ENCODE data around the gene KIFAP3.
"Not testable (repeated sequence)": the region's sequence is repeated elsewhere in the genome, so short reads cannot be mapped to it uniquely, and the experiment has no call there.

The KIFAP3 gene

GRCh38 chr1:169874229-169874628 is 200.3 kb downstream of the KIFAP3 start:
- intact Hi-C loops (cut with DNase I; ENCODE audit: low total_unique reads): no loop called here
- Histone ChIP-seq H3K27ac (no peak overlapping the region), H3K4me3 (no peak overlapping the region), H3K4me1 (no peaks in the 10 kb centered on the region), H3K36me3 (peaks cover 70 to 89% (median 81%) of the 10 kb centered on the region in 3 donors), H3K27me3 (no peaks in the 10 kb centered on the region), H3K9me3 (no peaks in the 10 kb centered on the region)
- DNase-seq: no peak
- TF ChIP-seq CTCF (IDR thresholded peaks at IDR 0.05): no peak

- Histone ChIP-seq H3K9me3 (no peaks in the 10 kb centered on the region), H3K27me3 (no peaks in the 10 kb centered on the region), H3K4me3 (no peak overlapping the region), H3K36me3 (peaks cover 76 to 93% (median 87%) of the 10 kb centered on the region in 3 donors), H3K27ac (no peak overlapping the region), H3K4me1 (no peaks in the 10 kb centered on the region)
- DNase-seq: no peak
- intact Hi-C loops (cut with DNase I; ENCODE audit: low total_unique reads): no loop called here
- no peak for TF ChIP-seq CTCF (IDR thresholded peaks at IDR 0.05)
Measured at GRCh38 chr1:169873582-169874199, 200.8 kb downstream of the KIFAP3 start.

GRCh38 chr1:169872906-169873305 is 201.6 kb downstream of the KIFAP3 start:
- intact Hi-C loops (cut with DNase I; ENCODE audit: low total_unique reads): no loop called here
- H3K27ac ChIP-seq: no peak overlapping the region
- H3K36me3 ChIP-seq: peaks cover 83 to 94% (median 94%) of the 10 kb centered on the region in 3 donors
- H3K4me1 ChIP-seq: no peaks in the 10 kb centered on the region
- no peaks in the 10 kb centered on the region for H3K9me3 ChIP-seq
- DNase-seq: no peak
- TF ChIP-seq CTCF (IDR thresholded peaks at IDR 0.05): no peak
- H3K4me3 ChIP-seq: no peak overlapping the region
- no peaks in the 10 kb centered on the region for H3K27me3 ChIP-seq

GRCh38 chr1:169871988-169872387 is 202.5 kb downstream of the KIFAP3 start:
- H3K9me3 ChIP-seq; H3K27ac ChIP-seq; DNase-seq; H3K4me3 ChIP-seq; H3K27me3 ChIP-seq; intact Hi-C loops (cut with DNase I; ENCODE audit: low total_unique reads); H3K4me1 ChIP-seq: not testable (repeated sequence)
- H3K36me3 ChIP-seq: peaks cover 83 to 95% (median 94%) of the 10 kb centered on the region in 3 donors

Data from tibial artery (tissue), 4 donors.